ENCODE measurements around the gene TMEM50B.
"Not testable (repeated sequence)": the region's sequence is repeated elsewhere in the genome, so short reads cannot be mapped to it uniquely, and the experiment has no call there.

TMEM50B gene

DNA sequence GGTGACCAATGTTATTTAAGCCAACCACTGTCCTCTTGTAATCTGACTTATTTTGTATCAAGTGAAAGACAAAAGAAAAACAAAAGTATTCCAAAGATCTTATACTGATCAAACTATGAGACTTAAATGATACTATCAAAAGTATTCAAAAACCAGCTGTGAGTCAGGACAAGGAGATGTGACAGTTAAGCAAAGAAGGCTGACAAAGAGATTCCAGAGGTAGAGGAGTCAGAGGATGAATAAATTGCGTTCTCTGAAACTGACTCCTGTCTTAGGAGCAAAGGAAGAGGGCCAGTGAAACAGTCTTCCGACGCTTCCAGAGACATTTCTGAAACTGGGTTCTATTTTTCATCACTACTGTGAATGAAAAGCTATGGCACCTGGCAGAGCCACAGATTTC lies 20.9 kb downstream of the TMEM50B start:
- no peak for ATAC-seq (replicated peaks)

DNA sequence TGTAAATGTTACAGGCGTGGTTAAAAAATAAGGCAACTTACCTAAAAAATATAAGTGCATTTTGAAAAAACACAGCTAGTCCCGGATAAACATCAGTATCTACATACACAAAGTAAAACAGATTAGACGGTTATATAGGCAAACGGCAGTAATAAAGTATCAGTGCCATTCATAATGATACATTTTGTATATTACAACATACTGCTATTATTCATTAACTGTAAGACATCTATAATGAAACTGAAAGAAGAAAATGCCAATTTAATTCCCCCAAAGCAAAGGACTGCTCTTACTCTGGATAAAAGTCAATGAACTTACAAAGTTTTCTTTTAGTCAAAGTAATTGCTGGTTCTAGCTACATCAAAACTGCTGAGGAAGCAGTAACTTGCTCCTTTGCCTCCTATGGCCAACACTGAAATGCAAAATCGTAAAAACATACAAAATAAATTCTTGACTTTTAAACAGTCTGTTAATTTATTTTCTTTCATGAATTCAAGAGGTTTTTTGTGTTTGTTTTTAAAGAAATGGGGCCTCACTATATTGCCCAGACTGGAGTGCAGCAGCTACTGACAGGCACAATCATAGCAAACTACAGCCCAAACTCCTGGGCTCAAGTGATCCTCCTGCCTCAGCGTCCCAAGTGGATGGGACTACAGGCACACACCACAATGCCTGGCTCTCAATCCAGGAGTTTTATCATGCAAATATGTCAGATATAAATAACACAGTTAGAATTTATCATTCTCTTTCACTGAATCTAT lies 23.9 kb downstream of the TMEM50B start:
- no peaks in the 10 kb centered on the region for H3K27me3 Mint-ChIP-seq
- no peaks in the 10 kb centered on the region for H3K9me3 Mint-ChIP-seq
- DNase-seq (no peak), ATAC-seq (replicated peaks) (no peak)
- H3K4me3 Mint-ChIP-seq, result no peak overlapping the region
- no peaks in the 10 kb centered on the region for H3K4me1 Mint-ChIP-seq
- peaks cover 24 to 34% of the 10 kb centered on the region in 2 donors for H3K36me3 Mint-ChIP-seq
- no peak overlapping the region for H3K27ac Mint-ChIP-seq

More for the DNA sequence above, 20.9 kb downstream of the TMEM50B start:
- Mint-ChIP-seq H3K36me3 (peaks cover 14 to 21% of the 10 kb centered on the region in 2 donors), H3K4me1 (no peaks in the 10 kb centered on the region), H3K4me3 (no peak overlapping the region), H3K27me3 (no peaks in the 10 kb centered on the region), H3K9me3 (no peaks in the 10 kb centered on the region), H3K27ac (no peak overlapping the region)
- DNase-seq, result no peak

DNA sequence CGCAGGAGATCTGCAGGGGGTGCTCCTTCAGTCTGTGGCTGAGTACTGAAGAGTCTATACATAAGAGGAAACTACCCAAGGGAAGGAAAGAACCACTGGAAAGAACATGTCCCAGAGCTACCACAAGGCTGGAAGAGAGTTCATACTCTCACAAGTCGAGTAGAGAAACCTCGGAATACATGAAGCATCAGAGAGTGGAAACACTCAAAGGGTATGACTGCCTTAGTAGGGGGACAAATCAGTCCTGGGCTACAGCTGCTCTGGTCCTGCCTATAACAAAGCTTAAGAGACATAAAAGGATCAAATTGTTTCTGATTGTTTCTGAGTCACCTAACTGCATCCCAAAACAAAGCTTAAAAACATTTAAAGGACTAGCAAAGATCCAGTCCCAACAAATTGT lies 27.4 kb downstream of the TMEM50B start:
- H3K9me3 Mint-ChIP-seq, result no peaks in the 10 kb centered on the region
- H3K4me3 Mint-ChIP-seq, result no peak overlapping the region
- H3K27me3 Mint-ChIP-seq, result no peaks in the 10 kb centered on the region
- ATAC-seq (replicated peaks) (no peak), DNase-seq (no peak)
- H3K4me1 Mint-ChIP-seq, result no peaks in the 10 kb centered on the region
- H3K36me3 Mint-ChIP-seq, result peaks cover 15 to 26% of the 10 kb centered on the region in 2 donors
- H3K27ac Mint-ChIP-seq, result no peak overlapping the region

DNA sequence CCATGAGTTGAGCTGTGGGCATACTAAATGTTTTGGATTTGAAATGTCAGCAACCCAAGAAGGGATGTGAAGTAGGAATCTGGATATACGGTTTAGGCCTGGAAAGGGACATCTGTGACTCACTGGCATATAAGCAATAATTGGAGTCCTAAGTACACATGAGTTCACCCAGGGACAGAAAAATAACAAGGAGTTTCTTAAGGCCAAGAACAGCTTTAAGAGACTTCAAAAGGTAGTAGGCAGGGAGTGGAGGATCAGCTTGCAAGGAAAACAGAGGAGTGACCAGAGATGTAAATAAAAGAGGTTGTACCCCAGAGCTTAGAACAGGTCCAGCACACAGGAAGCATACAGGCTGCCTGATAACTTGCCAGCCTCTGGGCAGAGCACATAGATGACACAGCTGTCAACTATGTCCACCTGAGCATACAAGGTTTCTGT lies 28.1 kb downstream of the TMEM50B start:
- Mint-ChIP-seq H3K27me3 (no peaks in the 10 kb centered on the region), H3K27ac (no peak overlapping the region), H3K4me3 (no peak overlapping the region), H3K36me3 (peaks cover 15 to 26% of the 10 kb centered on the region in 2 donors), H3K4me1 (no peaks in the 10 kb centered on the region), H3K9me3 (no peaks in the 10 kb centered on the region)
- DNase-seq (no peak), ATAC-seq (replicated peaks) (no peak)

DNA sequence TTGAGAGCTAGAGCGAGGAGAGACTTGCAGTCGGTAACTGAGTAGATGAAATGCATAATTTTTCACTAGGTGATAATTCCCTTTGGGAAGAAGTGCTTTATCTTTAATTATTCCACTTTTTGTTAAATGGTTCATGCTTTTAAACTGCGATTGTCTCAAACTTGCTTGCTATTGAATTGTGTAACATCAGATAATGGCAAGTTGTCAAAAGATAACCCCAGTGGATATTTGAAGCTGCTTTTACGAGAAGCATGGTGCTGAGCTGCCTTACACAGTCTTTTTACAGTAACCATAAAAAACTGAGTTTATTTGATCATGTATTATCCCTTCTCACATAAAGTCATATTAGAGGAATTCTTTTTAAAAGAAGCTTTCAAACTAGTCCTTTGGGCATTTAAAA lies 30.2 kb downstream of the TMEM50B start:
- H3K27me3 Mint-ChIP-seq, result no peaks in the 10 kb centered on the region
- H3K4me1 Mint-ChIP-seq, result peaks cover 5 to 8% of the 10 kb centered on the region in 2 donors
- no peak overlapping the region for H3K4me3 Mint-ChIP-seq
- no peak for DNase-seq
- peaks cover 15 to 26% of the 10 kb centered on the region in 2 donors for H3K36me3 Mint-ChIP-seq
- no peak for ATAC-seq (replicated peaks)
- no peak overlapping the region for H3K27ac Mint-ChIP-seq
- H3K9me3 Mint-ChIP-seq, result no peaks in the 10 kb centered on the region

DNA sequence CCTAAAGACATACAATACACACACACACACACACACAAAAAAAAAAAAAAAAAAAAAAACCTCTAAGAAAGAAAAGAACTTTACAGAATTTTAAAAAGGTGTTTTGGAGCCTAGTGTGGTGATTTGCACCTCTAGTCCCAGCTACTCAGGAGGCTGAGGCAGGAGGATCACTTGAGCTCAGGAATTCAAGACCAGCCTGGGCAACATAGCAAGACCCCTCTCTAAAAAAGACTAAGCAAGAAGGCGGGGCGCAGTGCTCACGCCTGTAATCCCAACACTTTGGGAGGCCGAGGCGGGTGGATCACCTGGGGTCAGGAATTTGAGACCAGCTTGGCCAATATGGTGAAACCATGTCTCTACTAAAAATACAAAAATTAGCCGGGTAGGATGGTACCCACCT lies 33.2 kb downstream of the TMEM50B start:
- H3K9me3 Mint-ChIP-seq; H3K27me3 Mint-ChIP-seq; DNase-seq; ATAC-seq (replicated peaks); H3K4me3 Mint-ChIP-seq; H3K27ac Mint-ChIP-seq: not testable (repeated sequence)
- Mint-ChIP-seq H3K36me3 (peaks cover 7 to 17% of the 10 kb centered on the region in 2 donors), H3K4me1 (peaks cover 27 to 38% of the 10 kb centered on the region in 2 donors)

DNA sequence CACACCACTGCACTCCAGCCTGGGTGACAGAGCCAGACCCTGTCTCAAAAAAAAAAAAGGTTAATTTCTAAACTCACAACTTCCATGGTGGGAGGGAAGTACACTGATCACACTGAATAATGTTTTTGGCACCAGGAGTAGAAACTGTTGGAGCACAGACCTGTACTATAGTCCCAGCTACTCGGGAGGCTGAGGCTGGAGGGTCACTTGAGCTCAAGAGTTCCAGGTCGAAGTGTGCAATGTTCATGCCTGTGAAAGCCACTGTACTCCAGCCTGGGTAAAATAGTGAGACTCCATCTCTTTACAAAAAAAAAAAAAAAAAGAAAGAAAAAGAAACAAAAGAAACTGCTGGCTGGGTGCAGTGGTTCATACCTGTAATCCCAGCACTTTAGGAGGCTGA lies 35.3 kb downstream of the TMEM50B start:
- no peak overlapping the region for H3K4me3 Mint-ChIP-seq
- peaks cover 36 to 55% of the 10 kb centered on the region in 2 donors for H3K4me1 Mint-ChIP-seq
- H3K27me3 Mint-ChIP-seq, result no peaks in the 10 kb centered on the region
- ATAC-seq (replicated peaks), result no peak
- H3K36me3 Mint-ChIP-seq, result peaks cover 7 to 24% of the 10 kb centered on the region in 2 donors
- no peak for DNase-seq
- H3K27ac Mint-ChIP-seq, result peak overlapping the region; percentile 71
- H3K9me3 Mint-ChIP-seq, result no peaks in the 10 kb centered on the region

DNA sequence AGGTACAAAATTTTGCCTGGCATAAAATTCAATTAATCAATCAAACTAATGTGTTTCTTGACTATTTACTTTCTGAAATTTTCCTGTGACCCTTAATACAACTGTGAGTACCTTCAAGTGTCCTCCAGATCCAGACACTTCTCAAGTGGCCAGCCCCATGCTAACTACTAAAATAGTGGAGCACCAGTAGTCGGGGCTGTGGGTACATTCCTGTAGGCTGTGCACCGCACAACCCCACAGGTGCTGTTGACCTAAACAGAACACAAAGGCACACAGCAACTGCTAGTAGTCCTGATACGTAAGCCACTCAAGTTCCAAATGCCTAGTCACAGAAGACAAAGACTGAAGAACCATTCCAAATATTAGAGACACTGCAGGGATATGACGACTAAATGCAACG lies 36.6 kb downstream of the TMEM50B start:
- Mint-ChIP-seq H3K27me3 (no peaks in the 10 kb centered on the region), H3K9me3 (no peaks in the 10 kb centered on the region), H3K4me1 (peaks cover 40 to 61% of the 10 kb centered on the region in 2 donors), H3K4me3 (no peak overlapping the region), H3K36me3 (peaks cover 7 to 21% of the 10 kb centered on the region in 2 donors), H3K27ac (peak overlapping the region; percentile 56)
- ATAC-seq (replicated peaks) (no peak), DNase-seq (no peak)

DNA sequence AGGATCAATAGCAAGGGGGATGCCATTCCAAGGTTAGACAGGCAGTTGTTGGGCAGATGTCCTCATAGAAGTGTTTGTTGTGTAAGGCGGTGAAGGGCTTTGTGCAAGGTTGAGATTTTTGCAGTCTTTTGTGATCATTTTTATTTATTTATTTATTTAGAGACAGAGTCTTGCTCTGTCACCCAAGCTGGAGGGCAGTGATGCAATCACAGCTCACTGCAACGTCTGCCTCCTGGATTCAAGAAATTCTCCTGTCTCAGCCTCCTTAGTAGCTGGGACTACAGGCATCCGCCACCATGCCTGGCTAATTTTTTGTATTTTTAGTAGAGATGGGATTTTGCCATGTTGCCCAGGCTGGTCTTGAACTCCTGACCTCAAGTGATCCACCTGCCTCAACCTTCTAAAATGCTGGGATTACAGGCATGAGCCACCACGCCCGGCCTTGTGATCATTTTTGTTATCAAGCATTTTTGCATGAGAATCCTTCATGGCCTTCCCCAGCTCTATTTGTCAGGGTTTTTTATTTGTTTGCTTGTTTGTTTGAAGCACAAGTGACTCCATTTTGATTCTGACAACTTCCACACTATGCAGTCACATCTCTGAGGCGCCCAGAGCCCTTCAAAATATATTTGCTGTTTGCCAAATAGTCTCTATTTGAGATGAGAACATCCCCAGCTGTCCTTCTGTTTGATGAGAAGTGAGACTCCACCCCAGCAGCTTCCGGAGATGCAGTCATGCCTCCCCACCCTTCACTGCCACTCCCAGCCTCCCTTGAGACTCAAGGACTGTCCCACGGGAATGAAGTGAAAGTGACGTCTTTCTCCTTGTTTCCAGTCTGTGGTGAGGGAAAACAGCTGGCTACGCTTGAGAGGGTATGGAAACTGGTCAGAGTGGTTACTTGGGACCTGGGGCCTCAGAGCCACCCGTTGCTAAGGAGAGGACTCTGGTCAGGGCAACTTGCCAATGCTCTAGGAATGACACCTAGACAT lies 38.0 kb downstream of the TMEM50B start:
- H3K27me3 Mint-ChIP-seq, result no peaks in the 10 kb centered on the region
- peaks cover 16 to 34% of the 10 kb centered on the region in 2 donors for H3K36me3 Mint-ChIP-seq
- DNase-seq, result peak; percentile 69
- H3K4me1 Mint-ChIP-seq, result peaks cover 46 to 75% of the 10 kb centered on the region in 2 donors
- no peaks in the 10 kb centered on the region for H3K9me3 Mint-ChIP-seq
- peak; percentile 82 to 85 for ATAC-seq (replicated peaks)
- peak overlapping the region; percentile 11 to 37 for H3K4me3 Mint-ChIP-seq
- H3K27ac Mint-ChIP-seq, result peak overlapping the region; percentile 93

DNA sequence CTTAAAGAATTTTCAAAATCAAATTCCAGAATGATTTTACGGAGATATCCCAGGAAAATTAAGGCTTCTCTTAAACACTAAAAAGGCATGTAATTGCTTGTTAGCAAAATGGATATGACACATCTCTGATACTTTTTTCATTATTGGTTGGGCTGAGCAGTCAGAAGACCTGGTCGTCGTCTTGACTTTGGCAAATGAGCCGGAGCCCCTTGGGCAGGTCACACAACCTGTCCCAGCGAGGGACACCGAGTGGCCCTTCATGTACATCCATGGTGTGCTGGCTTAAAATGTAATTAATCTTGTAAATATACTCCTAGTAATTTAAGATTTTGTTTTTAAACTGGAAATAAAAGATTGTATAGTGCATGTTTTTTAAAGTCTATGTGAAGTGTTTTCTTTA lies 42.6 kb downstream of the TMEM50B start:
- Mint-ChIP-seq H3K36me3 (peaks cover 39 to 56% of the 10 kb centered on the region in 2 donors), H3K4me1 (peaks cover 50 to 77% of the 10 kb centered on the region in 2 donors), H3K27ac (peak overlapping the region; percentile 42)

DNA sequence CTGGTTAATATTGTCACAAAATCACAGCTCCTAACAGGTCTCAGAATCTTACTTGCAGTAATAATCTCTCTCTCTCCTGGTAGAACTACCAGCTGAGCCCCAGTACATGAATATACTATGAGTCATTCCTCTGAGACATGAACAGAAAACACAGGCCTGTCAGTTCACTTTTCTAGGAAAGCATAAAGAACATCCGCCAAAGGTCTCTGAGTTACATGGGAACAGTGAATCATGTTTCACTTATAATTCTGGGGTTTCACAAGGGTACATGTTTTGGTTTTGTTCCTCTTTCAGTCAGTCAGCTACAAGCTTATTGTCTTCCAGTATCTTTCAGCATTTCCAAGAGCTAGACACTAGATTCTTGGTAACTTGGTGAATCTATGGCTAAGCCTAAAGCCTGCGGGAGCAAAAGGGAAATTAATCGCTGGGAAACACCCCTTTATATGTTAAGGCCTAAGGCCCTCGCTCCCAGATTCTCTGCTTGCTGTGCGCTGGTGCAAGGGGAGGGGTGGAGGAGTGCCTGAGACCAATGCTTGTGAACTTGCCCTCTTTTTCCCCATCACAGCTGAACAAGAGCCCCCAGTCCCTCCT lies 44.9 kb downstream of the TMEM50B start:
- peak; percentile 57 for DNase-seq
- H3K9me3 Mint-ChIP-seq, result no peaks in the 10 kb centered on the region

More for the DNA sequence above, 42.6 kb downstream of the TMEM50B start:
- H3K9me3 Mint-ChIP-seq, result no peaks in the 10 kb centered on the region
- H3K27me3 Mint-ChIP-seq, result no peaks in the 10 kb centered on the region
- H3K4me3 Mint-ChIP-seq, result no peak overlapping the region
- no peak for DNase-seq
- no peak for ATAC-seq (replicated peaks)

DNA sequence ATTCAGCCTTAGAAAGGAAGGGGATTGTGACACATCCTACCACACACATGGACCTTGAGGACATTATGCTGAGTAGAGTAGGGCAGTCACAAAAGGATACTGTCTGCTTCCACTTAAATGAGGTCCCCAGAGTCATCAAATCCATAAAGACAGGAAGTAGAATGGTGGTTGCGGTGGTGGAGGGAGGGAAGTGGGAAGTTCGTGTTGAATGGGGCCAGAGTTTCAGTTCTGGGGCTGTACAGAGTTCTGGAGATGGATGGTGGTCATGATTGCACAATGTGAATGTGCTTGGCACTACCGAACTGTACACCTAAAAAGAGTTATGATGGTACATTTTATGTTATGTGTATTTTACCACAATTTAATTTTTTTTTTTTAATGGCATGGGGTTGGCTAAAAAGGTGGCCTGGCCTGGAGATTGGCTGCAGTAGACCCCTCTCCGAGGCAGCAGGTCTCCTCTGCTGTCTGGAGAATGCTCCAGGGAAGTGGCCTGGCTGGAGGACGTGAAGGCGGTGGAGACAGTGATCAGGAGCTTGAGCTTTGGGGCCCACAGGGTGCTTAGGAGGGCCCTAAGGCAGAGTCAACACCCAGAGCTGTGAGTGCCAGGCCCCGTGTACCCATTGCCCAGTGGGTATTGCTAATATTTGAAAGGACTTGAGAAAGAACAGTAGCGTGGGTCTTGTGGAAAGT lies 46.2 kb downstream of the TMEM50B start:
- peak; percentile 2 to 5 for ATAC-seq (replicated peaks)
- Mint-ChIP-seq H3K36me3 (peaks cover 48 to 68% of the 10 kb centered on the region in 2 donors), H3K27me3 (no peaks in the 10 kb centered on the region), H3K27ac (peak overlapping the region; percentile 95), H3K4me1 (peaks cover 40 to 65% of the 10 kb centered on the region in 2 donors), H3K9me3 (no peaks in the 10 kb centered on the region), H3K4me3 (peak overlapping the region; percentile 57 to 69)
- DNase-seq, result no peak

More for the DNA sequence above, 44.9 kb downstream of the TMEM50B start:
- Mint-ChIP-seq H3K27me3 (no peaks in the 10 kb centered on the region), H3K27ac (peak overlapping the region; percentile 97), H3K36me3 (peaks cover 44 to 62% of the 10 kb centered on the region in 2 donors), H3K4me3 (peak overlapping the region; percentile 64 to 78), H3K4me1 (peaks cover 38 to 62% of the 10 kb centered on the region in 2 donors)
- ATAC-seq (replicated peaks), result peak; percentile 94 to 96

DNA sequence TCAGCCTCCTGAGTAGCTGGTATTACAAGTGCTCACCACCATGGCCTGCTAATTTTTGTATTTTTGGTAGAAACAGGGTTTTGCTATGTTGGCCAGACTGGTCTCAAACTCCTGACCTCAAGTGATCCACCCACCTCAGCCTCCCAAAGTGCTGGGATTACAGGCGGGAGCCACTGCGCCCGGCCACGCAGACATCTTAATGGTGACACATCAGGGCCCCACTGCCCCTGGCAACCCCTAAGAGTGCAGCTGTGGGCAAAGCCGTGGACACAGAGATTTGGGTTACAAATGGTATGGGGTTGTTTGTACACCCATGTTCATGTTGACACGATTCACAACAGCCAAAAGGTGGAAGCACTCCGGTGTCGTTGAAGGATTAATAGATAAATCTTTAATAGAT lies 46.8 kb downstream of the TMEM50B start:
- peaks cover 47 to 68% of the 10 kb centered on the region in 2 donors for H3K36me3 Mint-ChIP-seq
- no peaks in the 10 kb centered on the region for H3K27me3 Mint-ChIP-seq
- peak overlapping the region in 1 of 2 donors; percentile 57 for H3K4me3 Mint-ChIP-seq
- no peak for DNase-seq
- H3K4me1 Mint-ChIP-seq, result peaks cover 40 to 66% of the 10 kb centered on the region in 2 donors
- no peaks in the 10 kb centered on the region for H3K9me3 Mint-ChIP-seq
- H3K27ac Mint-ChIP-seq, result peak overlapping the region; percentile 95
- ATAC-seq (replicated peaks), result no peak
